HK-2 (cell line): ENCODE data around the gene FANCL.
"Not testable (repeated sequence)": the region's sequence is repeated elsewhere in the genome, so short reads cannot be mapped to it uniquely, and the experiment has no call there.

Experiments
- DNase-seq: peaks from one replicate; pipeline ENCODE4 v3.0.0-alpha.2; 2018; ENCODE audit not compliant: unreplicated experiment

The FANCL gene

GRCh38 chr2:58145769-58146168 lies 95.4 kb downstream of the FANCL start:
- DNase-seq, result not testable (repeated sequence)

- no peak for DNase-seq
Observed at GRCh38 chr2:58140508-58141072, 100.5 kb downstream of the FANCL start.

- DNase-seq, result no peak
Observed at GRCh38 chr2:58138396-58139030, 102.6 kb downstream of the FANCL start.

- no peak for DNase-seq
Observed at GRCh38 chr2:58137856-58138255, 103.3 kb downstream of the FANCL start.

GRCh38 chr2:58137221-58137620 lies 103.9 kb downstream of the FANCL start:
- DNase-seq, result no peak

- no peak for DNase-seq
Observed at GRCh38 chr2:58135861-58136260, 105.3 kb downstream of the FANCL start.

GRCh38 chr2:58133395-58133794 lies 107.7 kb downstream of the FANCL start:
- no peak for DNase-seq

GRCh38 chr2:58131191-58132011 lies 109.7 kb downstream of the FANCL start:
- no peak for DNase-seq

- DNase-seq, result no peak
Observed at GRCh38 chr2:58130238-58130637, 110.9 kb downstream of the FANCL start.

- DNase-seq, result no peak
Observed at GRCh38 chr2:58127111-58127510, 114.0 kb downstream of the FANCL start.

GRCh38 chr2:58122540-58122939 lies 118.6 kb downstream of the FANCL start:
- DNase-seq, result no peak

- DNase-seq, result no peak
Observed at GRCh38 chr2:58122040-58122439, 119.1 kb downstream of the FANCL start.

GRCh38 chr2:58120626-58121229 lies 120.4 kb downstream of the FANCL start:
- no peak for DNase-seq

GRCh38 chr2:58113563-58113962 lies 127.6 kb downstream of the FANCL start:
- not testable (repeated sequence) for DNase-seq

GRCh38 chr2:58110765-58111164 lies 130.4 kb downstream of the FANCL start:
- DNase-seq, result no peak

GRCh38 chr2:58109481-58109880 lies 131.6 kb downstream of the FANCL start:
- no peak for DNase-seq
